Middle frontal gyrus (tissue), 1 donor: ENCODE data around the gene RGS18.
"Not testable (repeated sequence)": the region's sequence is repeated elsewhere in the genome, so short reads cannot be mapped to it uniquely, and the experiment has no call there.

Experiments used
- DNase-seq: peaks from one replicate; pipeline ENCODE4 v3.0.0-alpha.2; 2015; ENCODE audit warnings: low spot score; ENCODE audit errors: extremely low spot score

RGS18 gene

DNA sequence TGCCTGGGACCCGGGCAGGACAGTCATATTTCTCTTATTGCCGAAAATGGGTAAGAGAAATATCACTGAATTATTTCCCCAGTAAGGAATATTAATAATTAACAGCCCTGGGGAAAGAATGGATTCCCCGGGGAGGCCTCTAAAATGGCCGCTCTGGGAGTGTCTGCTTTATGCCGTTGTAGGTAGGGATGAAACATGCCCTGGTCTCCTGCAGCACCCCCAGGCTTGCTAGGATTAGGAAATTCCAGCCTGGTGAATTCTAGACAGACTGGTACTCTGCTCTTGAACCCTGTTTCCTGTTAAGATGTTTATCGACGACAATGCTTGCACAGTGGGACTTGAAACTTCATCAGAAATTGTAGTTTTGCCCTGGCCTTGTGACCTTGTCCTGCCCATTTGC, 6.7 kb downstream of the RGS18 start:
- DNase-seq, result not testable (repeated sequence)

DNA sequence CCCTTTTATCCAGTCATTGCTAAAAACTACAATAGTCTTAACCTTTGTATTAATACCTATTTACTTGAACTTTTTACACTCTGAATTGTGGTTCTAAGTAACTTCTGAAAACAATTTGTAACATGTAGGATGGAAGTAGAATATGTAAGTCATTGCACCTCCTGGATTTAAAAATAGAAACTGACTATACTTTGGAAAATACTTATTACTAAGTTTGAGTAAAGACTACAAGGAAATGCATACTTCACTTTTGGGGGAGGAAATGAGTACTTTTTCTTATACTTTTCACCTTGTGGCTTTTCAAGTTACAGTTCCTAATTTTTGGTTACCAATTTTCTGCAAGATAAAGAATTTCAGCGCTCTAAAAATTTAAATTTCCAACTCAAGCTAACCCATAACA, 8.7 kb downstream of the RGS18 start:
- no peak for DNase-seq

DNA sequence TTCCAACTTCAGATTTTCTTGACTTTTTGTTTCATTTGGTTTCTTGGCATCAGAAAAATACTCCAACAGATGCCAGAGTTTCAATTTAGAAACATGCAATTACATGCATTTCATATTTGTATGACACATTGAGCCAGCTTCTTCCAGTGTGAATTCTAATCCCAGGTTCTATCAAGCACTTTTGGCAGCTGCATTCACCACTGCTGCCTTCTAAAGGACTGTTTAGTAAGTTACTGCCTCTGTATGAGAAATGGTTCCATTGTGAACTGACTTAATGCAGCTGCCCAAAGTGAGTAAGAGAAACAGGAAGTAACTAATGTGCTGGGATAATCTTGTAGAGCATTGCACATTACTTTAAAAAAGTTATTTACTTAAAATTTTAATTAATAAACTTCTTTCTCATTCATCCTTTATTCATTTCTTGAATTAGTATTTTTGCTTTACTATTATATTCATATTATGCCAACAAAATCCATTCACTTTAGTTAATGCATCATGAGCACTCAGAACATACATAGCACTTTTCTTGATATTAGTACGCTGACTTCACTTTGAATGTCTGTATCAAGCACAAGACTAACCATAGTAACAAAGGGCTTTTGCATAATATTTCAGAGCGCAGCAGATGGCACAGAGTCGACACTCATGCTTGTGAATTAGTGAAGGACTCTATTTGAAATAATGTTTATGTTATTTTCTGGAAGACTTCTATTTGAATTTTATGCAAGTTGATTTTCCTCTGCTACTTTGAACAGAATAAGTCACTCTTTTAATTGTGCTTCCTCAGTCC, 9.8 kb downstream of the RGS18 start:
- peak; percentile 36 for DNase-seq

DNA sequence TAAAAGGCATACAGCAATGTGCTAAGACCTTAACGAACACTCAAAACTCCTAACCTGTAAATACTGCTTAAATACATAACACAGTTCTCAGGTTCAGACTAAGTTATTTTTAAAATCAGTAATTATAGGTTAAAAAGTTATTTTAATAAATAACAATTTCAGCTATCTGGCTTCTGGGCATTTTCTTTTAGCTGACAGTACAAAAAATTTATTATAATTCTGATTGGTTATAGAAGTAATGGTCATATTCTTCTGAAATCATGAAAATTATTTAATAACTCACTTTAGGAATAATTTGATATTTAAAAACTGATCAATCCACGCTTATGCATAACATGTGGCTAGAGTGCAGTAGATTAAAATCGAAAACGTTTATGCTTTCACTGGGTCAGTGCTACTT, 10.7 kb downstream of the RGS18 start:
- DNase-seq, result no peak

DNA sequence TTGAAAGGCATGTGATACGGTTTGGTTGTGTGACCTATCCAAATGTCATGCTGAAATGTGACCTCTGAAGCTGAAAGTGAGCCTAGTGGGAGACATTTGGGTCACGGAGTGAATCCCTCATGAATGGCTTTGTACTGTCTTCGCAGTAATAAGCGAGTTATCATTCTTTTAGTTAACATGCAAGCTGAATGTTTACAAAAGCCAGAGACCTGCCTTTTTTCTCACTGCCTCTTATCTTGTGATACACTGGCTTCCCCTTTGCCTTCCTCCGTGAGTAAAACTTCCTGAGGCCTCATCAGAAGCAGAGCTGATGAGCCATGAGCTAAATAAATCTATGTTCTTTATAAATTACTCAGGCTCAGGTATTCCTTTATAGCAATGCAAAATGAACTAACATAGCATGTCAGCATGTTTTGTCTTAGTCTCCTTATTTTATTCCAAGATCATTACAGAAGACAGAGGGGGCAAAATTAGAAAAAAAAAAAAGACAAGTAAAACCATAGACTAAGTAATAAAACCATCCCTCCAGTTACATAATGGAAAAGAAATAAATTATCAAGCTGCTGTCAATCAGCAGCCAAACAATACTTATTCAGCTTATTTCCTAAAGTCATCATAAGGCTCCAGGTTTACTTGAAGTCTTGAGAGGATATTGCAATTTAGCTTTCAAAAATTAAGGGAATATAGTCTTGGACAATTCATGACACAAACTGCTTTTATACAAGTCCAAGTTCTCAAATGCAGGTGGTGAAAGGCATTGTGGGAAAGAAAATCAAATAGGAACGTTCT, 12.1 kb downstream of the RGS18 start:
- DNase-seq, result no peak

DNA sequence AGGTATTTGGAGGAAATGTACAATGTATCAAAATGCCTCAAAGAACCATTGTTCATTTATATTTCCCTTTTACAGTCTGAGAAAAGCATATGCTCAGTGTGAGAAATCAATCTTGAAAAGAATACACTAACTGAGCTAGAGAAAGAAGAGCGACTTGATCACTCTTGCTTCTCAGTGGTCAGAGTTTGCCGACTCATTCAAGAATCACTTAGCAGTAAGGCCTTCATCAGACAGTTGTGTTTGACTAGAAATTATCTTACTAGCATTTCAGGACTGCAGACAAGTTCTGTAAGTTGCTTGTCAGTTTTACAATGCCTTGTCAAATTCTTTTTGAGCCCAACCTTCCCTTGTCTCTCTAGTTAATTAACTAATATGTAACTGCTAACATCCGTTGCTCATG, 12.9 kb downstream of the RGS18 start:
- DNase-seq, result no peak

DNA sequence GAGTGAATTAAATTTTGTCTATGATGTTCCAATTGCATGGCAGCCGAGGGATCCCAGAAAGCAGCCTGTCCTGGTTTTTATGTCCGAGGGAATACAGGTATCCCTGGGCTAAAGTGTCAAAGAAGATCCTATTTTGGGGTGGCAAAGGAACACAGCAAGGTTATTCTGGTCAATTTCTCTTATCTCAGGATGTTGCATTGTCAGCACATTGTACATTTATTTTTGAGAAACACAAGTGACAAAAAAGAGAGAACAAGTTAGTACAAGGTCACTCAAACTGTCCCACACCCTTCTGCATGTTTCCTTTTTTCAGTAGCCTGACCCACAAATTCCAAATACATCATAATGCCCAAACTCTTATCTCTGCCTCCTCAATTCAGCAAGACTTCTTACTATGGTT, 17.7 kb downstream of the RGS18 start:
- no peak for DNase-seq

DNA sequence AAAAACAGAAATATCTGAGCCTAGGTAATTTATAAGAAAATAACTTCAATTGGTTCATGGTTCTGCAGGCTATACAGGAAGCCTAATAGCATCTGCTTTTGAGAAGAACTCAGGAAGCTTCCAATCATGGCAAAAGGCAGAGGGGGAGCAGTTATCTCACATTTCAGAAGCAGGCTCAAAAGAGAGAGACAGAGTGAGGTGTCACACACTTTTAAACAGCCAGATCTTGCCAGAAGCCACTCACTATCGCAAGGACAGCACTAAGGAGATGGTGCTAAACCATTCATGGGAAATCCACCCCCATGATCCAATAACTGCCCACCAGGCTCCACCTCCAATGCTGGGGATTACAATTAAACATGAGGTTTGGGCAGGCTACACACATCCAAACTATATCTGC, 25.5 kb downstream of the RGS18 start:
- no peak for DNase-seq

DNA sequence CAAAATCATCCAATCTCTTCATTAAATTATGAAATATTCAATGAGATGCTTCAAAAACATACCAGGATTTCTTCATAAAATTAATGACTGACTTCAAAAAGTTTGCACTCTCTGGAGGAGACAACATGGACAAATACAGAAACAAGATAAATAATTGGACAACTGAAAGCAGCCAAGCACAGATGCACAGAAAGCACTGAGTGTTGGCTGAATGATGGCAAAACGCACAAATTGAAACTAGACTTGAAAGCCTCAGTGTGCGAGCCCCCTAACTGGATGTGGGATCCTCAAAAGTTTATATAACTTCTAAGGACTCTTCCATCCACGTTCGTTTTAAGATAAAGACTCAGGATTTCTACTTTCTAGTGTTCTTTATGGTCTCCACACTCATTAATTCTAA, 27.9 kb downstream of the RGS18 start:
- no peak for DNase-seq

DNA sequence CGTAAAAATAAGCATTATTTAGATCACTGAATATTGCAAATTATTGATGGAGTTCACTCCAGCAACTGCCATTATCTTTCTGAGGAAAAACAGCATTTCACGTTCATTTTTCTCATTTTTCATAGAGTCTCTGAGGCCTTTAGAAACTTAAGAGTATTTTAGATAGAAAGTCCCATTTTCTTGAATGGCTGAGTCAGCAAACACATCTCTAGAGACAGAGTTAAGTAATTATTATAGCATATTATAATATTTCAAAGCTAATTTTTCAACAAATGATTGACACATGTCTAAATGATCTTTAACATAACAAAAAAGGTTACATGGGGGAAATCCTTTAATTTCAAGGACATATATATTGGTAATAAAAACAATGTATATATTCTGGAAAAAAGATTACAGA, 31.8 kb downstream of the RGS18 start:
- no peak for DNase-seq

DNA sequence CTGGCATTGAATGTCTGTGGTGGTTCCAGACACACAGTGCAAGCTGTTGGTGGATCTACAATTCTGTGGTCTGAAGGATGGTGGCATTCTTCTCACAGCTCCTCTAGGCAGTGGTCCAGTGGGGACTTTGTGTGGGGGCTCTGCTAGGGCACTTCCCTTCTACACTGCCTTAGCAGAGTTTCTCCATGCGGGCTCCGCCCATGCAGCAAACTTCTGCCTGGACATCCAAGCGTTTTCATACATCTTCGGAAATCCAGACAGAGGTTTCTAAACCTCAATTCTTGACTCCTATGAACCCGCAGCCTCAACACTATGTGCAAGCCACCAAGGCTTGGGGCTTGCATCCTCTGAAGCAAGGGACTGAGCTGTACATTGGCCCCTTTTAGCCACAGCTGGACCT, 43.0 kb downstream of the RGS18 start:
- no peak for DNase-seq

DNA sequence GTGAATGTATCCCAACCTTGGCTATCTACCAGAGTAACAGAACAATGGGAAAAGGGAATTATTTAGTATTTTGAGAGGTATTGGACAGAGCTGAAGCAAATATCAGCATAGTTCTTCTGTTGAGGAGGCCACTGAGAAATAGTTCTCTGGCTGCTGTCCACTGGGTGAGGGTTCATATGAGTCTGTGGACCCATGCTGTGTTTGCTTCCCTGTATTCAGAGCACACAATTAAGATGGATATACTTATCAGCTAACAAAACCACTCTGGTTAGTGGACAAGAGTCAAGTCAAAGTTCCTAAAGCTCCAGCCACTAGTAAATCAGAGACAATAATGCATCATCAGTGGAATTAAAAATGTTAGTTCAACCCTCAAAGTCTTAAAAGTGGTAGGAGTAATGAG, 66.1 kb downstream of the RGS18 start:
- DNase-seq, result no peak

DNA sequence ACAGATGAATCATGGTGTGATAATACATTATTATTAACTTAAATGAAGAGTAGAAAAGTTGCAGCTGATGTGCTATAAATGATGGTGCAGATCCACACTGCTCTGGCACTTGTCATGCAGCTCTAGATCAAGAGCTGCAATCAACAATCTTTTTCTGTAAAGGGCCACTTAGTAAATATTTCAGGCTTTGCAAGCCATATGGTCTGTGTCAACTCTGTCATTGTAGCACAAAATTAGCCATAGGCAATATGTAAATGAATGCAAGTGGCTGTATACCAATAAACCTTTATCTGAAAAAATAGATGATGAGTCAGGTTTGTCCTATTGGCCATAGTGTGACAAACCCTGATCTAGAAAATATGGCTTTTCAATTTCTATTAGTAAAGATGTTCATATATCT, 66.6 kb downstream of the RGS18 start:
- DNase-seq, result no peak

DNA sequence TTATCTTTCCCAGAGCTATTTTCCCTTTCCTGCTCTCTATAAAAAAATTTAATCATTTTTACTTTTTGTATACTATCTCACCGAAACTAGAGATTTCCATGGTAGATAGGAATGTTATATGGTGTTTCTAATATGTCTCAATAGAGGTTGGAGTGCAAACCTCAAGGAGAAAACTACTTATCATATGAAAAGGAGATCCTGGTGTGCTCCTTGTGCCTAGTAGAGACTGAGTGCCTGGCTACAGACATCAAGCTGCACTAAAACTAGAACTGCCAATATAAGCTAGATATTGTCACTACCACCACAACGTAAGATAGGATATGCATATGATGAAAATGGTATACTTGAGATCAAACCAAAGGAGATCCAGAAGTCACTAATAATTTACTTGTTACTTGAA, 67.0 kb downstream of the RGS18 start:
- no peak for DNase-seq

DNA sequence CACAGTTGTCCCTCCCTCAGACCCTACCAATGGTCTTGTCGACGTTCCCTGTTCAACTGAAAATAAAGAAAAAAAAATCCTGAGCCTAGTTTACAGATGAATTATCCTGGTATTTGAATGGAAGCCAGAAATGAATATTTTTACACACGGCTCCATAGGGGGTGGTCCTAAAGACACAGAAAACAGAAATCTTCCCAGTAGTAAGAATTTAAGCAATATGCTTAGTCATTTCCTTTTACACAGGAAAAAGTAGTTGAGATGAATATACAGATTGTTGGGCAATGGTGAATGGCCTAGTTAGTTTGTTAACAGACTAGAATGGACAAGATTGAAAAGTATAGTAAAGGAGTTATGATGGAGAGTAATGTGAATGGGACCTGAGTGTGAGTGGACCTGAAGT, 67.4 kb downstream of the RGS18 start:
- no peak for DNase-seq

DNA sequence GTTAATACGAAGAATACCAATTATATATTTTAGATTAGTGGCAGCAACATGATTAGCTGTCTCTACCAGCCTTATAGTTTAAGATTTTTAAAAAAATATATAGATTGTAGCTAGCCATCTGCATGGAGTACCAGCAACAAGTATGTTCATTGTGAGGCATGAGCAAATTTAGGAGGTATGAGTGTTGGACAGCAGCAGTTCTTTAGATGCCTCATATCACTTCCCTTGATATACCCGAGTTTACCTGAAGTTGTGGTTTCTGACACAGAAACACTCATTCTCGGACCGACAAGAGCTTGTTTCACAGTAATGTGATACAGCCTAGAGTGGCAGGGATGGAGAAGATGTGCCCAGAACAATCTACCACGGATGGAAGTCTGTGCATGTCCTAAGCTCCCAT, 69.1 kb downstream of the RGS18 start:
- no peak for DNase-seq

DNA sequence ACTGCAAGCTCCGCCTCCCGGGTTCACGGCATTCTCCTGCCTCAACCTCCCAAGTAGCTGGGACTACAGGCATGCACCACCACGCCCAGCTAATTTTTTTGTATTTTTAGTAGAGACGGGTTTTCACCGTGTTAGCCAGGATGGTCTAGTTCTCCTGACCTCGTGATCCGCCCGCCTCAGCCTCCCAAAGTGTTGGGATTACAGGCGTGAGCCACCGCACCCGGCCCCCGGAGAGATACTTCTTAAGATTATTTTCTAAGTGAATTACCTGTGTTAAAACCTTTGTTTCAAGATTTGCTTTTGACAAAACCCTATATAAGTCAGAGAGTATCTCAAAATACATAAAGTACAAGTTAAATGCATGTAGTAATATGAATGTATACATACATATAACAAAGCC, 69.7 kb downstream of the RGS18 start:
- not testable (repeated sequence) for DNase-seq

DNA sequence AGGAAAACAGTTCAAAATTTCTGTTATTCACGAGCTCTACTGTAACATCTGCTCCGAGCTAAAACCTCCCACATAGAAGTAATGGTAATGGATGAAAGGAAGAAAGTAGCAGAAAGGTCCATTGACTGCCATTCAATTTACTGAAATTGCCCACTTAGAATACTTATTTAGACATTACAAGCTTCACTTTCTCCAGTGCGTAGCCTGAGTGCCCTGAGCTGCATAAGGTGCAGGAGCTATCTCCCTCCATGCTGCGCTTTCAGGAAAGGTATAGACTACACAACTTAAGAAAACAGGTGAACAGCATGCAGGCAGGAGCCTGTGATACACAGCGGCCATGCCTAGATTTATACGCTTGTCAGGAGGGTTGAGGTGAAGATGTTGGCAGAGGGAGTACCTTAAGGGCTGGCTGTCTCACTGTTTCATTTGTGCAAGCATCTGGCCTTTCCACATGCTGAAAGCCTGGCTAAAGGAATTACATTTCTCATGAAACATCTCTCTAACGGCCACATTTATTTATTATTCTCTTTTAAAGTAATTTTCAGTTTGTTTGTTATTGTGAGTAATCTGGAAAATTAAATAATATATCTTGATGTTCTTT, 74.7 kb downstream of the RGS18 start:
- no peak for DNase-seq

DNA sequence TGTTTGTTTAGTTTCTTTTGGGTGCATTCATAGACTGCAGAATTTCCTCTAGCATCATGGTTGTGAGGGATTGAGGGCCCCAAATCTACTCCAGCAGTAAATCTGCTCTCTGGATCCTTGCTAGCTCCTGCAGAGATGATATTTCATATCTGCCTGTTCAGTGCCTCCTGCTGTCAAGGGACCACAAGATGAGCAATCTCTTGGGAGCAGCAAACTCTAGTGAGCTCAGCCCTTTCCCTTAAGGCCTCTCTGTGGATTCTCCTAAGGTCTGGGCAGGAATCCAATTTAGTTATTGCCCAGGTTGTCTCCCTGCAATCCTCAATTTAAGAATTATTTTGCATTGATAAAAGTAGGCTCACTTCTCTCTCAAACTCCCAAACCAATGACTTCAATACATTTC, 76.9 kb downstream of the RGS18 start:
- no peak for DNase-seq
